OCI-LY1 (cell line): Measurements from ENCODE around the gene CFAP97D2.

ENCODE experiments used
- H2AFZ ChIP-seq: fragments of 200-600 bp; sonication (generic), shearing (Covaris generic); 2 replicates; pipeline ENCODE4 v1.6.0; 2014; ENCODE audit warnings: antibody characterized with exemption, mild to moderate bottlenecking, low read length
- H3F3A ChIP-seq: fragments of 200-600 bp; sonication (generic), shearing (Covaris generic); 2 replicates; pipeline ENCODE4 v1.6.0; 2014; ENCODE audit warnings: mild to moderate bottlenecking, antibody characterized with exemption, low read length, moderate library complexity; ENCODE audit not compliant: insufficient read depth
- H3K27ac ChIP-seq: fragments of 200-600 bp; sonication (generic); 2 replicates; pipeline ENCODE4 v1.5.1; 2014; ENCODE audit warnings: low read length, mixed run types, mild to moderate bottlenecking, low read depth; ENCODE audit not compliant: poor library complexity, severe bottlenecking
- H3K27me3 ChIP-seq: fragments of 200-600 bp; sonication (generic); 2 replicates; pipeline ENCODE4 v1.6.0; 2014; ENCODE audit warnings: antibody characterized with exemption, mild to moderate bottlenecking, low read length, moderate library complexity; ENCODE audit not compliant: insufficient read depth
- H3K36me3 ChIP-seq: fragments of 200-600 bp; sonication (generic); 2 replicates; pipeline ENCODE4 v1.6.1; 2014; ENCODE audit warnings: mild to moderate bottlenecking, antibody characterized with exemption, low read length, moderate library complexity, mixed read lengths; ENCODE audit not compliant: insufficient read depth
- H3K4me1 ChIP-seq: fragments of 200-600 bp; sonication (generic); 2 replicates; pipeline ENCODE4 v1.5.1; 2014; ENCODE audit warnings: mild to moderate bottlenecking, low read length, moderate library complexity; ENCODE audit not compliant: insufficient read depth, severe bottlenecking
- H3K4me2 ChIP-seq: fragments of 200-600 bp; sonication (generic), shearing (Covaris generic); 2 replicates; pipeline ENCODE4 v1.6.1; 2014; ENCODE audit warnings: low read length
- H3K4me3 ChIP-seq: fragments of 200-600 bp; sonication (generic); 2 replicates; pipeline ENCODE4 v1.5.1; 2014; ENCODE audit warnings: low read length, low read depth, mild to moderate bottlenecking, mixed read lengths; ENCODE audit not compliant: poor library complexity, severe bottlenecking
- H3K79me2 ChIP-seq: fragments of 200-600 bp; shearing (Covaris generic); 2 replicates; pipeline ENCODE4 v1.6.1; 2016; ENCODE audit warnings: mixed run types, low read length, mixed read lengths; ENCODE audit not compliant: insufficient read depth
- H3K9ac ChIP-seq: fragments of 200-600 bp; sonication (generic), shearing (Covaris generic); 2 replicates; pipeline ENCODE4 v1.6.1; 2014; ENCODE audit warnings: mild to moderate bottlenecking, low read length, mixed read lengths
- H3K9me2 ChIP-seq: fragments of 200-600 bp; sonication (generic), shearing (Covaris generic); 2 replicates; pipeline ENCODE4 v1.6.1; 2014; ENCODE audit warnings: low read depth, mild to moderate bottlenecking, low read length, mixed read lengths
- H3K9me3 ChIP-seq: fragments of 200-600 bp; shearing (Covaris generic); 2 replicates; pipeline ENCODE4 v1.6.1; 2014; ENCODE audit warnings: low read length, mixed read lengths
- H4K20me1 ChIP-seq: fragments of 200-600 bp; sonication (generic), shearing (Covaris generic); 2 replicates; pipeline ENCODE4 v1.6.0; 2016; ENCODE audit warnings: mild to moderate bottlenecking, low read length; ENCODE audit not compliant: insufficient read depth
- CTCF ChIP-seq: fragments of 200-600 bp; sonication (generic), shearing (Covaris generic); IDR thresholded peaks from 2 replicates; pipeline ENCODE4 v1.5.1; 2017; ENCODE audit warnings: mild to moderate bottlenecking, antibody characterized with exemption, low read length, moderate library complexity, mixed read lengths
- EZH2 ChIP-seq: fragments of 200-600 bp; sonication (generic), shearing (Covaris generic); IDR thresholded peaks from 2 replicates; pipeline ENCODE4 v1.8.0; 2017; ENCODE audit warnings: borderline replicate concordance, mixed run types, mild to moderate bottlenecking, antibody characterized with exemption, low read length, moderate library complexity, mixed read lengths

Gene CFAP97D2

GRCh38 chr13:114213980-114214379 lies 34.9 kb downstream of the CFAP97D2 start:
- no peak for TF ChIP-seq CTCF
- no peak for TF ChIP-seq EZH2
- H3K27me3 ChIP-seq, result no peaks in the 10 kb centered on the region; the same call in 1 of the 2 replicates

GRCh38 chr13:114219392-114219791 lies 40.3 kb downstream of the CFAP97D2 start:
- Histone ChIP-seq H3F3A (no peaks in the 10 kb centered on the region), H3K27me3 (peaks cover 8% of the 10 kb centered on the region; the same call in 1 of the 2 replicates), H2AFZ (no peak overlapping the region), H3K9me3 (no peaks in the 10 kb centered on the region), H4K20me1 (no peaks in the 10 kb centered on the region), H3K79me2 (no peaks in the 10 kb centered on the region), H3K4me2 (no peak overlapping the region), H3K9me2 (no peaks in the 10 kb centered on the region), H3K4me1 (peaks cover 6% of the 10 kb centered on the region), H3K36me3 (no peaks in the 10 kb centered on the region), H3K27ac (no peak overlapping the region), H3K4me3 (no peak overlapping the region), H3K9ac (no peak overlapping the region)
- no peak for TF ChIP-seq EZH2
- TF ChIP-seq CTCF, result no peak

More at GRCh38 chr13:114213980-114214379, 34.9 kb downstream of the CFAP97D2 start:
- no peaks in the 10 kb centered on the region for H3F3A ChIP-seq
- H3K27ac ChIP-seq, result no peak overlapping the region
- no peak overlapping the region for H2AFZ ChIP-seq
- no peaks in the 10 kb centered on the region for H3K79me2 ChIP-seq
- no peak overlapping the region for H3K4me3 ChIP-seq
- no peaks in the 10 kb centered on the region for H3K4me1 ChIP-seq
- H3K9ac ChIP-seq, result no peak overlapping the region
- H3K9me3 ChIP-seq, result no peaks in the 10 kb centered on the region
- no peaks in the 10 kb centered on the region for H3K9me2 ChIP-seq
- H3K36me3 ChIP-seq, result no peaks in the 10 kb centered on the region
- no peak overlapping the region for H3K4me2 ChIP-seq
- no peaks in the 10 kb centered on the region for H4K20me1 ChIP-seq

GRCh38 chr13:114222461-114222968 lies 43.5 kb downstream of the CFAP97D2 start:
- H4K20me1 ChIP-seq, result no peaks in the 10 kb centered on the region
- no peak overlapping the region for H3K4me3 ChIP-seq
- H3K9me2 ChIP-seq, result no peaks in the 10 kb centered on the region
- no peaks in the 10 kb centered on the region for H3K79me2 ChIP-seq
- no peaks in the 10 kb centered on the region for H3K36me3 ChIP-seq
- peaks cover 10% of the 10 kb centered on the region; the same call in 1 of the 2 replicates for H3K27me3 ChIP-seq
- H3K4me2 ChIP-seq, result no peak overlapping the region
- no peak for TF ChIP-seq EZH2
- no peak for TF ChIP-seq CTCF
- H3K9ac ChIP-seq, result no peak overlapping the region
- H3K27ac ChIP-seq, result no peak overlapping the region
- peaks cover 19% of the 10 kb centered on the region for H3K4me1 ChIP-seq
- no peaks in the 10 kb centered on the region for H3K9me3 ChIP-seq
- H2AFZ ChIP-seq, result no peak overlapping the region
- 0 out of 2 replicates have a peak, but pooled peaks cover 5% of the 10 kb centered on the region for H3F3A ChIP-seq
